ENCODE results near the gene SMPD1.

- no peak for TF ChIP-seq CTCF (conservative IDR thresholded peaks at IDR 0.05)
- TF ChIP-seq ZFX (IDR thresholded peaks at IDR 0.05) = no peak
Measured at GRCh38 chr11:6395470-6396060, 5.3 kb downstream of the SMPD1 start.
